ENCODE results near the gene GRAMD1C. TPM values are rescaled to one million over a fixed set of nuclear protein-coding genes. Genes with fewer than 3 reads are reported as not detected.

GRAMD1C gene
- total RNA-seq, 2 donors from 2014 or later, result 1.6 to 5.1 TPM

DNA sequence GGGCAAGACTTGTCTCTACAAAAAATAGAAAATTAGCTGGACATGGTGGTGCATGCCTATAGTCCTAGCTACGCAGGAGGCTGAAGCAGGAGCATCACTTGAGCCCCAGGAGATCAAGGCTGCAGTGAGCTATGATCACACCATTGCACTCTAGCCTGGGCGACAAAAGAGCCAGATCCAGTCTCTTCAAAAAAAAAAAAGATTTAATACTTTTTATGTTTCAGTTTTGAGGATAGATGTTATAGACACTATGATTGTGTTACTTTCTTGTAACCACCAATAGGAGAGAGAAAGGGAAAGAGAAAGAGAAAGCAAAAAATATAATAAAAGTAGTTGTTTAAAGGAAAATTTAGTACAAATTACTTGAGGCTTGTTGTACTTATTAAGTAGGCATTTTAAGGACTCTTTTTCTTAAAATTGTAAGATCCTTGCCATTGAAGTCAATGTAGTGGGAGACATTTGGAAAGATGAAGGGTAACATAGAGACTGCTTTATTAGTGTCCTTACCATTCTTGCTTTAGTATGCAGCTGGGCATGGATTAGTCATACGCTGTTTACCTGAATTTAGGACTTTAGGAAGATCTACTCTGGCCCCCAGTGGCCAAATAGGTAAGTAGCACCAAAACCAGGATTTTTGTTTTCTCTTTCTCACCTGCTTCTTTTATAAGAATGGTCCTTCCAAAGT lies 74.1 kb downstream of the GRAMD1C start:
- Histone ChIP-seq H3K4me1 (ENCODE audit: control insufficient read depth, insufficient read depth, low read length) (no peaks in the 10 kb centered on the region), H3K27me3 (ENCODE audit: control insufficient read depth, insufficient read depth, low read length, poor library complexity, severe bottlenecking) (no peaks in the 10 kb centered on the region), H3K27ac (ENCODE audit: low read depth, low read length) (no peak overlapping the region), H3K36me3 (ENCODE audit: control insufficient read depth, insufficient read depth, low read length) (no peaks in the 10 kb centered on the region), H3K9ac (ENCODE audit: extremely low read depth, low read length, poor library complexity, severe bottlenecking) (no peak overlapping the region), H3K4me3 (ENCODE audit: low read length) (no peak overlapping the region), H3K9me3 (ENCODE audit: control insufficient read depth, low read length) (no peaks in the 10 kb centered on the region)
- peak; percentile 76 for DNase-seq
- TF ChIP-seq, protein P1, sequence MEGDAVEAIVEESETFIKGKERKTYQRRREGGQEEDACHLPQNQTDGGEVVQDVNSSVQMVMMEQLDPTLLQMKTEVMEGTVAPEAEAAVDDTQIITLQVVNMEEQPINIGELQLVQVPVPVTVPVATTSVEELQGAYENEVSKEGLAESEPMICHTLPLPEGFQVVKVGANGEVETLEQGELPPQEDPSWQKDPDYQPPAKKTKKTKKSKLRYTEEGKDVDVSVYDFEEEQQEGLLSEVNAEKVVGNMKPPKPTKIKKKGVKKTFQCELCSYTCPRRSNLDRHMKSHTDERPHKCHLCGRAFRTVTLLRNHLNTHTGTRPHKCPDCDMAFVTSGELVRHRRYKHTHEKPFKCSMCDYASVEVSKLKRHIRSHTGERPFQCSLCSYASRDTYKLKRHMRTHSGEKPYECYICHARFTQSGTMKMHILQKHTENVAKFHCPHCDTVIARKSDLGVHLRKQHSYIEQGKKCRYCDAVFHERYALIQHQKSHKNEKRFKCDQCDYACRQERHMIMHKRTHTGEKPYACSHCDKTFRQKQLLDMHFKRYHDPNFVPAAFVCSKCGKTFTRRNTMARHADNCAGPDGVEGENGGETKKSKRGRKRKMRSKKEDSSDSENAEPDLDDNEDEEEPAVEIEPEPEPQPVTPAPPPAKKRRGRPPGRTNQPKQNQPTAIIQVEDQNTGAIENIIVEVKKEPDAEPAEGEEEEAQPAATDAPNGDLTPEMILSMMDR (conservative IDR thresholded peaks at IDR 0.05), result peak; percentile 84
- H3K4me3 Mint-ChIP-seq, result no peak overlapping the region
- 57 to 67% methylated on average over 2 to 3 of the region's 3 CpGs for WGBS, 2 experiments (ENCODE audit: insufficient coverage in 1 of 2, insufficient read length in 1 of 2)
- H3K4me1 Mint-ChIP-seq, result no peaks in the 10 kb centered on the region
- no peaks in the 10 kb centered on the region for H3K36me3 Mint-ChIP-seq (ENCODE audit: low read depth)
- H3K9me3 Mint-ChIP-seq, result no peaks in the 10 kb centered on the region
- H3K27ac Mint-ChIP-seq, result no peak overlapping the region
- no peaks in the 10 kb centered on the region for H3K27me3 Mint-ChIP-seq (ENCODE audit: insufficient read depth)

DNA sequence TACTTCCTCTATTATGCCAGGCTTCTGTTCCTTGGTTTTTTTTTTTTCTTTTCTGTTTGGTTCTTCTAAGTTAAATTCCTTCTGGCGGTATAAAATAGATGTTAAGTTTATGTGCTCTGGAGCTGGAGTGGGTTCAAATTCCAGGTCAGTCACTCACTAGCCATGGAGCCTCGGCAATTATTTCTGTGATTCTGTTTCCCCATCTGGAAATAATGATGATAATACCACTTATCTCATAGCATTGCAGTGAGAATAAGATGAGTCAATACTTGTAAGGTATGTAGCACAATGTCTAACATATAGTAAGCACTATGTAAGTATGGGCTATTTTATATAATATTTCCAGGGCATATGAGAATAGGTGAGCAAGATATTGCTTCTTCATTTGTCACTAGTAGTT lies 76.1 kb downstream of the GRAMD1C start:
- Histone ChIP-seq H3K9ac (ENCODE audit: extremely low read depth, low read length, poor library complexity, severe bottlenecking) (no peak overlapping the region), H3K27me3 (ENCODE audit: control insufficient read depth, insufficient read depth, low read length, poor library complexity, severe bottlenecking) (no peaks in the 10 kb centered on the region), H3K27ac (ENCODE audit: low read depth, low read length) (no peak overlapping the region), H3K9me3 (ENCODE audit: control insufficient read depth, low read length) (no peaks in the 10 kb centered on the region), H3K4me3 (ENCODE audit: low read length) (no peak overlapping the region), H3K4me1 (ENCODE audit: control insufficient read depth, insufficient read depth, low read length) (no peaks in the 10 kb centered on the region), H3K36me3 (ENCODE audit: control insufficient read depth, insufficient read depth, low read length) (no peaks in the 10 kb centered on the region)
- Mint-ChIP-seq H3K36me3 (ENCODE audit: low read depth) (no peaks in the 10 kb centered on the region), H3K27ac (no peak overlapping the region), H3K4me3 (no peak overlapping the region), H3K27me3 (ENCODE audit: insufficient read depth) (peaks cover 6% of the 10 kb centered on the region), H3K4me1 (no peaks in the 10 kb centered on the region), H3K9me3 (no peaks in the 10 kb centered on the region)
- WGBS, 2 experiments (ENCODE audit: insufficient coverage in 1 of 2, insufficient read length in 1 of 2), result 72 to 100% methylated on average over 1 to 2 of the region's 2 CpGs
- TF ChIP-seq, protein P1 (conservative IDR thresholded peaks at IDR 0.05), result no peak
- no peak for DNase-seq

DNA sequence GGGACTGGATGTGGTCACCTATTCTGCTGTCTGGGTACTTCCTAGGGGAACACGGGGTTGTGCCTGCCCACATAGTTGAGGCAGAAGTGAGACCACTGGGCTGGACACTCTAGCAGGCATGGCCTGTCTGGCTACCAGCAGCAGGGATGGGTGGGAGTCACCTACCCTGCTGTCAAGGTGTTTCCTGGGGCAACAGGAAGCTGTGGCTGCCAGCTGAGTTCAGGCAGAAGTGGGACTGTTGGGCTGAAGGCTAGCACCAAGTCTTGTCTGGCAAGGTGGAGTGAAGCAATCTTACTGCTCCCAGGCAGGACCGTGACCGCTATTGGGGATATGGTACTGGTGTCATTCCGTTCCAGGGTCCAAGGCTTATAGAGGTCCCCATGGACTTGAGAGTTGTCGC lies 89.0 kb downstream of the GRAMD1C start:
- 92 to 96% methylated on average over 3 to 5 of the region's 5 CpGs for WGBS, 2 experiments (ENCODE audit: insufficient coverage in 1 of 2, insufficient read length in 1 of 2)
- H3K4me3 ChIP-seq (ENCODE audit: low read length), result no peak overlapping the region
- no peak for DNase-seq
- no peaks in the 10 kb centered on the region for H3K36me3 ChIP-seq (ENCODE audit: control insufficient read depth, insufficient read depth, low read length)
- no peak overlapping the region for H3K9ac ChIP-seq (ENCODE audit: extremely low read depth, low read length, poor library complexity, severe bottlenecking)
- Mint-ChIP-seq H3K27ac (no peak overlapping the region), H3K4me3 (no peak overlapping the region), H3K27me3 (ENCODE audit: insufficient read depth) (peaks cover 68% of the 10 kb centered on the region), H3K9me3 (peaks cover 17% of the 10 kb centered on the region), H3K36me3 (ENCODE audit: low read depth) (no peaks in the 10 kb centered on the region), H3K4me1 (no peaks in the 10 kb centered on the region)
- H3K27ac ChIP-seq (ENCODE audit: low read depth, low read length), result no peak overlapping the region
- peaks cover 17% of the 10 kb centered on the region for H3K9me3 ChIP-seq (ENCODE audit: control insufficient read depth, low read length)
- TF ChIP-seq, protein P1 (conservative IDR thresholded peaks at IDR 0.05), result no peak
- no peaks in the 10 kb centered on the region for H3K4me1 ChIP-seq (ENCODE audit: control insufficient read depth, insufficient read depth, low read length)
- peaks cover 62% of the 10 kb centered on the region for H3K27me3 ChIP-seq (ENCODE audit: control insufficient read depth, insufficient read depth, low read length, poor library complexity, severe bottlenecking)

Measured in endodermal cell (in vitro differentiated cells).